Mammary epithelial cell (primary cell): ENCODE measurements around the gene SMARCAL1.

ENCODE experiments used
- EZH2 ChIP-seq: IDR thresholded peaks from 2 replicates; pipeline ENCODE4 v1.6.1; 2012; ENCODE audit warnings: low read length, inconsistent platforms, borderline replicate concordance
- TF ChIP-seq, protein P1 (sequence below), 2 donors: IDR thresholded peaks in 1 of 2; conservative IDR thresholded peaks in 1 of 2; 2 replicates each; pipeline ENCODE4 v1.5.1; 2011 to 2012; ENCODE audit warnings: inconsistent platforms in 2 of 2, low read length in 2 of 2, mild to moderate bottlenecking in 2 of 2, control low read depth in 1 of 2, low read depth in 1 of 2; ENCODE audit not compliant: insufficient read depth in 1 of 2; ENCODE audit errors: extremely low read depth in 1 of 2

GRCh38 chr2:216423071-216423470 is 10.8 kb downstream of the SMARCAL1 start:
- TF ChIP-seq, protein P1, sequence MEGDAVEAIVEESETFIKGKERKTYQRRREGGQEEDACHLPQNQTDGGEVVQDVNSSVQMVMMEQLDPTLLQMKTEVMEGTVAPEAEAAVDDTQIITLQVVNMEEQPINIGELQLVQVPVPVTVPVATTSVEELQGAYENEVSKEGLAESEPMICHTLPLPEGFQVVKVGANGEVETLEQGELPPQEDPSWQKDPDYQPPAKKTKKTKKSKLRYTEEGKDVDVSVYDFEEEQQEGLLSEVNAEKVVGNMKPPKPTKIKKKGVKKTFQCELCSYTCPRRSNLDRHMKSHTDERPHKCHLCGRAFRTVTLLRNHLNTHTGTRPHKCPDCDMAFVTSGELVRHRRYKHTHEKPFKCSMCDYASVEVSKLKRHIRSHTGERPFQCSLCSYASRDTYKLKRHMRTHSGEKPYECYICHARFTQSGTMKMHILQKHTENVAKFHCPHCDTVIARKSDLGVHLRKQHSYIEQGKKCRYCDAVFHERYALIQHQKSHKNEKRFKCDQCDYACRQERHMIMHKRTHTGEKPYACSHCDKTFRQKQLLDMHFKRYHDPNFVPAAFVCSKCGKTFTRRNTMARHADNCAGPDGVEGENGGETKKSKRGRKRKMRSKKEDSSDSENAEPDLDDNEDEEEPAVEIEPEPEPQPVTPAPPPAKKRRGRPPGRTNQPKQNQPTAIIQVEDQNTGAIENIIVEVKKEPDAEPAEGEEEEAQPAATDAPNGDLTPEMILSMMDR (conservative IDR thresholded peaks at IDR 0.05 in 1 of 2, IDR thresholded peaks at IDR 0.05 in 1 of 2; ENCODE audit: extremely low read depth in 1 of 2, insufficient read depth in 1 of 2, low read depth in 1 of 2, low read length in 2 of 2) = no peak
- no peak for TF ChIP-seq EZH2
